HG03025 (cell line): Measurements from ENCODE around the gene CNTNAP2.

ENCODE experiments used
- ATAC-seq: cut with Tn5 transposase; IDR thresholded peaks from one replicate; pipeline ENCODE4 v1.9.1; 2021; ENCODE audit warnings: mild to moderate bottlenecking, moderate library complexity; ENCODE audit not compliant: unreplicated experiment, low FRiP score

Gene CNTNAP2

GRCh38 chr7:146285418-146285817, 168.8 kb downstream of the CNTNAP2 start:
- no peak for ATAC-seq

- no peak for ATAC-seq
These were observed 174.1 kb downstream of the CNTNAP2 start for GRCh38 chr7:146290746-146291145.

- ATAC-seq = no peak
These were observed 175.3 kb downstream of the CNTNAP2 start for GRCh38 chr7:146291900-146292299.

GRCh38 chr7:146296028-146296427, 179.4 kb downstream of the CNTNAP2 start:
- no peak for ATAC-seq

GRCh38 chr7:146314962-146315361, 198.4 kb downstream of the CNTNAP2 start:
- no peak for ATAC-seq

DNA sequence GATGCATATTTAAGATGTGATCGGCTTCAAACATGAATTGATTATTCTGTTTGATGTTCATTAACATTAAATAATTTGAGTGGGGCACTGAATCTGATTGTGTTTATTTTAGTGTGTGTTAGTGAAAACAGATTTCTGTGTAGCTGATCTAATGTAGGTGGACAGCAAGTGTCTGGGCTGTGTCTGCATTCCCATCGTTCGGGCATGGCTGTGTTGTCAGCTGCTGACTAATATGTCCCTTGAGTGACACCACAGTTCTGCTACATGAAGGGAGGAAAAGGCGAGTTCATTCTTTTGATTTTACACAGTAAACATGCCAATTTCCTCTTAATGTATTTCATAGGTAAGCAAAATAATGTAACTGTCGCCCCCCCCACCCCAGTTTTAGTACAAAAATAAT, 203.0 kb downstream of the CNTNAP2 start:
- no peak for ATAC-seq

DNA sequence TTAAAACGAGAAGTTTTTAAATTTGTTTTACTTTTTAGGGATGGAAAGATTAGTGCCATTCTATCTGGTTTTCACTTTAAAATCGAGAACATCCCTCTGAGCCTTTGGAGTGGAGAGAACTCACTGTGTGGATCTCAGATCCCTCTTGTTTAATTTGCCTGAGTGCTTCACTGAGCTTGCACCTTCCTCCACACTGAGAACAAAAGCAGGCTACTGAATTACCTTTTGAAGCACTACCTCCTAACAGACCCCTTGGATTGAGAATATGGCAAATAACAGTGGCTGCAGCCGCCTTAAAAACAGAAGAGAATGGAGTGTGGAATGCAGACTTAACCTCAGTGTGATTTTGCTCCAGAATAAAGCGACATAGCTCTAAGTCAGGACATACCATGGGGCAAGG, 204.7 kb downstream of the CNTNAP2 start:
- ATAC-seq = no peak

DNA sequence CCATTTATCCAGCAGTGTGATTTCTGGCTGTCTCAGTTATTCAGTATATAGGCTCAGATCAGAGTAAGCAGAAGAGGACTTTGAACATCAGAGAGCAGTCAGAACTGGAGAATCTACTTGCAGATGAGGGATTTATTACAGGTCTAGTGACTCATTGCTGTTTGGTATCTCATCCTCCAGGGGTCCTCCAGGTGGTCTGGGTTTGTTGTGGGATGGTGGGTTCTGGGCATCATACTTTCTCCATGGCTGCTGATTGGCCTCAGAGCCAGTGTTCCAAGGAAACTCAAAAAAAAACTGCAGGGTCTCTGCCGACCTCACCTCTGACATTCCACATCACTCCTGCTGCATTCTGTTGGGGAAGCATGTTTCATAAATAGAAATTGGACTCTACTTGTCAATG, 214.8 kb downstream of the CNTNAP2 start:
- ATAC-seq = no peak

GRCh38 chr7:146345251-146345650, 228.7 kb downstream of the CNTNAP2 start:
- ATAC-seq = no peak

- no peak for ATAC-seq
These were observed 229.5 kb downstream of the CNTNAP2 start for GRCh38 chr7:146346096-146346495.

GRCh38 chr7:146355216-146355615, 238.6 kb downstream of the CNTNAP2 start:
- no peak for ATAC-seq

GRCh38 chr7:146359176-146359575, 242.6 kb downstream of the CNTNAP2 start:
- no peak for ATAC-seq

DNA sequence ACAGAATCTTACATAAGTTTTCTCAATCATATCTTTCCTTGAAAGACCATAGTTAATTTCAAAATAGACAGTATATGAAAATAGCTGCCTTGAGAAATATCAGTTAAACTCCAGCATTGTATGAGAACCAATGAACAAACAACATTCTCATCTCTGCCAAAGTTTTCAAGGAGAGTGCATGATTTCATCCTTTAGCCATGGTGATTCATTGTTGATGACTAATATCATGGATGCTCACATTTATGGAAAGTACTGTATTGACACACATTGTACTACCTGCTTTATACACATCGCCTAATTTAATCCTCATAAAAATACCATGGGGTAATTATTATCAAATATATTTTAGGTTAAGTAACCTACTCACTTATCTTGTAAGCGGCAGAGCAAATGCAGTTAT, 250.3 kb downstream of the CNTNAP2 start:
- no peak for ATAC-seq

DNA sequence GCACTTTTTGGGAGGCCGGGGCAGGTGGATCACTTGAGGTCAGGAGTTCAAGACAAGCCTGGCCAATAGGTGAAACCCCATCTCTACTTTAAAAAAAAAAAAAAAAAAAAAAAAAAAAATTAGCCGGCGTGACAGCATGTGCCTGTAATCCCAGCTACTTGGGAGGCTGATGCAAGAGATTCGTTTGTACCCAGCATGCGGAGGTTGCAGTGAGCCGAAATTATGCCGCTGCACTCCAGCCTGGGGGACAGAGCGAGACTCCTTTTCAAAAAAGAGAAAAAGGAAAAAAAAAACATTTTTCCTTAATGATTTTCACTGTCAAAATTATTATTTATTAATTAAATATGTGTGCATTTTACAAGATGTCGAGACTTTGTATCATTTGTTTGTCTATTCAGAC, 253.6 kb downstream of the CNTNAP2 start:
- ATAC-seq = no peak

DNA sequence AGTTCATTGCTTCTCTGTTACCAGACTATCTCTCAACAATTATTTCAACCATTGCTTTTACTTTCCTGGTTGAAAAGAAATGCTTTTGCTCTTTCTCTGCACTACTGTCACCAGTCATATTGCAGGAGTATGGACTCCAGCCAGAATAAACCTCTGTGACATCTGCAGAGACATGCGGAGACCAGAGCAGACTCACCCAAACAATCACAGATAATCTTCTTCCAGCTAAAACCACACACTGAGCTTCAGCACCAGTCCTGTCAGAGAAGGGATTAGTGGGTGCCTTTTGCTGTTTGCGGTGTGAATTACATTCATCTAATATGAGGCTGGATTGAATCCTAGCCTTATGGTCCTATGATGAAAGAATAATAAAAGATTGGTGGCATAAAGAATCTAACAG, 258.6 kb downstream of the CNTNAP2 start:
- no peak for ATAC-seq

DNA sequence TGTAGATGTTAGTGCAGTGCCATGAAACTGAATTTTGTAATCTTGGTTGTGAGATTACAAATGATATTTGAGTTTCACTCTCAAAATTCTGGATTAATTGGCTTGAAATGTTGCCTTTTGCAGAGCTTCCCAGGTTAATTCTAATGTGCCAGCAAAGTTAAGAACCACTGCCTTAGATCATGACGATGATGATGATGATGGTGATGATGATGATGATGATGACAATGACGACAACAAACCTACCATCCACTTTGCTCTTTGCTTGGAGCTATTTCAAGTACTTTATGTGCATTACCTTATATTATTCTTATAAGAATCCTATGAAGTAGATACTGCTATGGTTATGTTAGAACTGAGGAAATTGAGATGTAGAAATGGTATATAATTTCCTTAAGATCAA, 261.6 kb downstream of the CNTNAP2 start:
- ATAC-seq = no peak

DNA sequence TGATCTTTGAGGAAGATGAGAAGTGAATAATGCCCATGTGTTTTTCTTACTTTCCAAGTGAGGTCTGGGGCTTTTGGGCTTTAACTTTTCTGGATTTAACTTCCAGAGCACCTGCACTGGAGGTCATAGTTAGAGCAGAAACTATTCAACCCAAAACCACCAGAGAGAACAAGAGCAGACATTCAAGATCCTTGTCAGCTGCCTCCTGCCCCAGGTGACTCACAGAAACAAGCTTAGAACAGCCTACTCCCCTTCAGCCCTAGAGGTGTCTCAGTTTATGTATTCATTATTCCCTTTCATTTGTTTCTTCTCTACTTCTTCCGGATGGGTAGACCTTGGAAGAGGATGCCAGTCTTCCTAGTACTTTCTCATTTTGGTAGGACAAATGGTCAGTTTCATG, 270.5 kb downstream of the CNTNAP2 start:
- no peak for ATAC-seq

GRCh38 chr7:146388928-146389327, 272.3 kb downstream of the CNTNAP2 start:
- ATAC-seq = no peak

GRCh38 chr7:146393346-146393745, 276.7 kb downstream of the CNTNAP2 start:
- ATAC-seq = no peak

DNA sequence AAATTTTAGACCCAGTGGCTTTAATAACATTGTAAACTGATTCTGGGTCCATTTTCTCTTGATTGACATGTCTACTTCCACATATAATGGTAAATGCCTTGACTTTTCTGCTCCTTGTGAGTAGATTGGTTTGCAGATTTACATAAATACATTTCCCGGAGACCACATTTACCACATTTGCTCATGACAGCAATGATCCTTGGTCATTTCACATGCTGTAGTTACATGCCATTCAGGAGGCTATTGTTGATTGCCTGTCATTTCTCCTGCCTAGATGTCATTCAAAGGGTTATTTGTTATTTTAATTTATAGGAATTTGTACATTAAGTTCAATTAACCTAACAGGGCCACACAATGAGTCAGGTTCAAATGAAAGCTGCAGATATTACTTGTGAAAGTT, 280.5 kb downstream of the CNTNAP2 start:
- ATAC-seq = no peak

DNA sequence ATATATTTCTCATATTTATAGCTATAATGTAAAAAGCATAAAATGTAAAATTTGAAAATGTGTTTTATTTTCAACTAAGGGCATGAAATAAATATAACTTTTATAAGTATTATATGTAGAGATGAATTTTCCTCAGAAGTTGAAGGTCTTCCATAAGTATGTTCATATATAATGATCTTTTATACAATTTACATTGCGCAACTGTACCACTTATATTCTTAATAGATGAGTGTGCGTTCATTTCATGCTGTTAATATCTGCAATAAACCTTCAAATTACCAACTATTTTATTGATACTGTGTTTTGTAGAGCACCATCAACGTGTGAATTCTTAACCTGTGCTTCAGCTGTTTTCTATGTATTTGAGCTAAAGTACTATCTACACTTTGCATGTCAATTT, 285.3 kb downstream of the CNTNAP2 start:
- ATAC-seq = no peak

DNA sequence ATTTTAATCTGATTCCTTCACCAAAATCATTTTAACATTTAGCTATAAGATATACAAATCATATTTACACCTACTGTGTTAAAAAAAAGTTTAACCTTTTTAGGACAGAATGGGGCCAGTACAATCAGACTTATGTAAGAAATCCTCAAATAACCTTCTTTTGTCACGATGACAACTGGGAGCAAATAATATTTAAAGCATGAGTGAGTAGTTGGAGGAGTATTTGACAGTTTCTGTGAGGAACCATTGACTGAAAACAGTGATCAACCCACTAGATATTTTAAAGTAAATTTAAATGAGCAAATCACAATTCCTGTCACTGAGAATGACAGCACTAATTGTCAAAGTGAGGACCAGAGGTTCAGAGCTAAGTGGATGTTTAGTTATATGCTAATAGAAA, 289.1 kb downstream of the CNTNAP2 start:
- ATAC-seq = no peak

DNA sequence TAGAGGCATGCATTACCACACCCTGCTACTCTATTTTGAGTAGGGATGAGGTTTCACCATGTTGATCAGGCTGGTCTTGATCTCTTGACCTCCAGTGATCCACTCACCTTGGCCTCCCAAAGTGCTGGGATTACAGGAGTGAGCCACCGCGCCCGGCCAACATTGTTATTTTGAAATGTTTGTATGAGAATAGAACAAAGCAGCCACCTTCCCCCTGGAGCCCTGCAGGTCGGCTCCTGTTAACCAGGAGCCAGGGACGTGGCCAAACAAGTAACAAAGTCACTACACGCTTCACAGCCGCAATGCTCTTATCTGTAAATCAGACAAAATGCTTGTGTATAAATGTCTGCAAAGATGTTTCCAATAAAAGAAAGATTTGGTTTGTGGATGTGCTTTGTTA, 295.4 kb downstream of the CNTNAP2 start:
- no peak for ATAC-seq

DNA sequence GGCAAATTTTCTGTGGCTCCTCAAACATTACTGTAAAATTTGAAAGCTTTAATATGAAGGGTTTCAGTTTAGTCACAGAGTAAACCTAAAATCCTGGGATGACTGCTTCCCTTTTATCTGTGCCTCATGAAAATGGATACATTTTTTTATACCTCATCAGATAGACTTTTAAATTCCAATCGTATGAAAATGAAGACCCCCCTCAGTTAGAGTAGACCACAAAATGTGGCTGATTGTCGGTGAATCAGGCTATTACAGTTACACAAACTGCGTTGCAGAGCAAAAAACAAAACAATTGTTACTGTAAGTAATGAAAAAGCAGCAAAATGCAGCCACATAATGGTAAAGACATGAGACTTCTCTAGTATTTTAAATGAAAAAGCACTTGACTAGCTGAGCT, 296.2 kb downstream of the CNTNAP2 start:
- ATAC-seq = no peak
